Stomach smooth muscle (tissue), 2 donors: Measurements from ENCODE around the gene TRMT2B.

Experiments
- H3K27ac ChIP-seq: one replicate; pipeline ENCODE4 v1.7.0; 2013; ENCODE audit warnings: mild to moderate bottlenecking, low read length, inconsistent platforms
- H3K27me3 ChIP-seq, 2 donors: one replicate each; pipeline ENCODE4 v1.7.0; 2013; ENCODE audit warnings: low read length in 2 of 2; ENCODE audit not compliant: insufficient read depth in 2 of 2, control insufficient read depth in 1 of 2
- H3K36me3 ChIP-seq, 2 donors: one replicate each; pipeline ENCODE4 v1.7.0; 2013; ENCODE audit warnings: low read length in 2 of 2; ENCODE audit not compliant: control insufficient read depth in 2 of 2, insufficient read depth in 2 of 2
- H3K4me1 ChIP-seq: one replicate; pipeline ENCODE4 v1.7.0; 2013; ENCODE audit warnings: low read length; ENCODE audit not compliant: control insufficient read depth, insufficient read depth
- H3K4me3 ChIP-seq, 2 donors: one replicate each; pipeline ENCODE4 v1.7.0; 2013; ENCODE audit warnings: low read length in 2 of 2
- H3K9ac ChIP-seq, 2 donors: one replicate each; pipeline ENCODE4 v1.7.0; 2013; ENCODE audit warnings: low read length in 2 of 2, mild to moderate bottlenecking in 1 of 2
- H3K9me3 ChIP-seq, 2 donors: one replicate each; pipeline ENCODE4 v1.7.0; 2013; ENCODE audit warnings: low read length in 2 of 2; ENCODE audit not compliant: control insufficient read depth in 2 of 2
- donor health status: healthy.
- donor health status: Pancreatic carcinoma.

Gene TRMT2B, protein sequence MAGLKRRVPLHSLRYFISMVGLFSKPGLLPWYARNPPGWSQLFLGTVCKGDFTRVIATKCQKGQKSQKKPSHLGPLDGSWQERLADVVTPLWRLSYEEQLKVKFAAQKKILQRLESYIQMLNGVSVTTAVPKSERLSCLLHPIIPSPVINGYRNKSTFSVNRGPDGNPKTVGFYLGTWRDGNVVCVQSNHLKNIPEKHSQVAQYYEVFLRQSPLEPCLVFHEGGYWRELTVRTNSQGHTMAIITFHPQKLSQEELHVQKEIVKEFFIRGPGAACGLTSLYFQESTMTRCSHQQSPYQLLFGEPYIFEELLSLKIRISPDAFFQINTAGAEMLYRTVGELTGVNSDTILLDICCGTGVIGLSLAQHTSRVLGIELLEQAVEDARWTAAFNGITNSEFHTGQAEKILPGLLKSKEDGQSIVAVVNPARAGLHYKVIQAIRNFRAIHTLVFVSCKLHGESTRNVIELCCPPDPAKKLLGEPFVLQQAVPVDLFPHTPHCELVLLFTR

DNA sequence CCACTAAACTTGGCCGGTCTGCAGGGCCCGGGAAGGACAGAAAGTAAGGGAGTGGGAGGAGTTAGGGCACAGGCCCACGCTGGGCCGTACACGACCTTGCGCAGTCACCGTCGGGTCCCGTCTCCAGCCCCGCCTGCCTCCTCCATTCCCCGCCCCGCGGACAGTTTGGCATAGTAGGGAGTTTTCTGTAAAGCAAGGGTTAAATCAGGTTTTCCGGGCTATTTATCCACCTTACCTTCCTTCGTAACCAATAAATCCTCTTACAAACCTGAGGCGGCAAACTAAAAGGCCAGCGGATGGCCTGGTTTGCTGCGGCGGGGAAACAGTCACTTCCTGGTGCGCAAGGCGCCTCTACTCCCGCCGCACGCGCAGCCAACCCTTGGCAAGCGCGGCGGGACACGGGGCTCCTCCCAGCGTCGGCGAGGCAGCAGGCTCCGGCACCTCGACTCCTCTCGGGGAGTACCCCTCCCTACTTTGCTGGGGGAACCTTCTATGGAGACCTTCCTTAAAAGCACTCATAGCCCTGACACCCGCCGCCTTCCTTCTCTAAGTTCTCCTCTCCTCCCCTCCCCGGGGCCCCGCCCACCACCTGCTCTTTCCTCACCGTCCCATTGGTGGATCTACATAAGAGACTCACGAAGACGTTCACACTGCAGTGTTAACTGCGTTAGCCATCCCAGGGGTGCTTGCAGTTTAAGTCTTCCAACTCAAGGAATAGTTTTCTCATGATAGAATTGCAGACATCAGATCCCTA, at the start of gene TRMT2B:
TSS of gene TRMT2B (minus strand) at position 563 of the 754 bp plus-strand sequence. CDS start 9,822 bp downstream, outside the sequence.
- no peaks in the 10 kb centered on the region for H3K9me3 ChIP-seq
- H3K4me1 ChIP-seq: peaks cover 4% of the 10 kb centered on the region
- H3K9ac ChIP-seq: peak within 1 kb of the TSS; percentile 80 to 86
- H3K4me3 ChIP-seq: peak within 1 kb of the TSS; percentile 80 to 90
- no peaks in the 10 kb centered on the region for H3K36me3 ChIP-seq
- peak within 1 kb of the TSS; percentile 84 for H3K27ac ChIP-seq
- H3K27me3 ChIP-seq: no peaks in the 10 kb centered on the region

DNA sequence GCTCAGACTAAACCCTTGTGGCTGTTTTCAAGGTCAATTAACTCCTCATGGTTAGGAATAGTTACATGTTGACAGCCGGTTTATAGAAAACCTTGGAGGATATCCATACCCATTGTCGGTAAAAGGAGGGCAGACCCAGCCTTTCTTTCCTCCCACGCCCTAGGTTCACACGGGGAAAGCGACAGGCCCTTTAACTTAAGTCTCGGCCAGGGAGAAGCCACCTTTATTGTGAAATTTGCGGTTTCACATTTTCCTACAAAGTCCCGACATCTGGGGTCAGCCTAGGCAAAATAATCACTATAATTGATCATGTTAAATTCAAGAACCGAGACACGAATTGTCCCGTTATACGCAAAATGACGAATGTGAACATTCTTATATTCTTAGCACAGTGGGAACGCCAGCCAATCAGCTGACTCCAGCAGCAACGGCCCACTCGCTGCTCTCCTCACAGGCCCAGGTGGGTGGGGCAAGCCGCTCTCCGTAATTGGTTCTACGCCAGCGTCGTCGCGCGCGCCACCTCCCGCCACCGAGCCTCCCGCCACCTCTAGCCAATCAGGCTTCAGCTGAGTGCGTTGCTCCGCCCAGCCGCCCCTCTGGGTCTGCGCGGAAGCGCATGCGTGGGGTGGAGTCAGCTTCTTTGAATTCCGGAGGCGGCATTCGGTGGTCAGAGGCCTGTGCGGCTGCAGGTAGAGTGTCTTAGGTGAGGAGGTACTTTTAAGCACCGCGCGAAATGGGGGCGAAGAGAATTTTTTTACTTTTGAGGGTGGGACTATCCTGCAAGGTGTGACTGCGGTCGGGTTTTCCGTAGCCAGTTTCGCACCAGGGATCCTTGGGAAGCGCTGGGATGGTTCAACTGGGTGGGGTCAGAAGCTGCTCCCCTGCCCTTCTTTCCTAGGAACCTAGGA, 45.9 kb upstream of the TRMT2B start, which contains the start of gene CENPI:
TSS of gene CENPI (plus strand) at position 659 of the 908 bp plus-strand sequence. CDS start 2,867 bp downstream, outside the sequence.
- Histone ChIP-seq H3K9me3 (no peaks in the 10 kb centered on the region), H3K9ac (peak within 1 kb of the TSS; percentile 73 to 88), H3K4me3 (peak within 1 kb of the TSS; percentile 61 to 70), H3K27ac (peak within 1 kb of the TSS; percentile 85), H3K27me3 (no peaks in the 10 kb centered on the region), H3K36me3 (no peaks in the 10 kb centered on the region), H3K4me1 (no peaks in the 10 kb centered on the region)

DNA sequence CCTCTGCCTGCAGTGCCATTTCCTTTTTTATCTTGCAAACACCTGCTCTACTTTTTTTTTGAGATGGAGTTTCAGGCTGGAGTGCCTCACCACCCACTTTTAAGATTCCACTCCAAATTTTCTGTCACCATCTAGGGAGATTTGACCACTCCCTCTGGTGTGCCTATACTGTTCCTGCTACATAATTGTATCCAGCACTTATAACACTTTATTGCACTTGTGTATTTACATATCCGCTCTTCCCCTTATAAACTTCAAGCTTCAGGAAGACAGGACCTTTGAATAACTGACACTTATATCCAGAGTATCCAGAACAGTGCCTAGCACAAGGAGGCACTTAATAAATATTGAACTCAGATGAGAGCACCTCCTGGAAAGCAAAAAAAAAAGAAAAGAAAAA, 39.9 kb upstream of the TRMT2B start:
- Histone ChIP-seq H3K36me3 (no peaks in the 10 kb centered on the region), H3K9me3 (no peaks in the 10 kb centered on the region), H3K27ac (no peak overlapping the region), H3K4me3 (no peak overlapping the region), H3K4me1 (no peaks in the 10 kb centered on the region), H3K27me3 (no peaks in the 10 kb centered on the region), H3K9ac (no peak overlapping the region)

DNA sequence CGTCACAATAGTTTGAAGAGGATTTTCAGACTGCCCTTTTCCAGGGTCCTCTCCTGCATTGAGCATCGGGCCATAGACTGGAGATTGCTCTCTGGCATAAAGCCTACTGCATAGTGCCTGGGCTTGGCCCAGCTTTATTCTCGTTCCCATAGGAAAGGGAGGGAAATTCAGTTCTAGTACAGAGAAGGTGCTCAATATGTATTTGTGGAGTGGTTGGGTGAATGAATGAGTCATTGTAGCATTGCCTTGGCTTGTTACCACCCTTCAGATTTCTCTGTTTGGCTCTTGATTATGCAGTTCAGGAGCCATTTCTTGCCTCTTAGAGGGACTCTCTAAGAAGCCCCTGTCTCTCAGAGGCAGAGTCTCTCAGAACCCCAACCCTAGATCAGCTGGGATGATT, 29.3 kb upstream of the TRMT2B start:
- Histone ChIP-seq H3K9ac (no peak overlapping the region), H3K27me3 (peaks cover 0 to 8% of the 10 kb centered on the region in 2 donors), H3K9me3 (no peaks in the 10 kb centered on the region), H3K27ac (no peak overlapping the region), H3K36me3 (no peaks in the 10 kb centered on the region), H3K4me1 (no peaks in the 10 kb centered on the region), H3K4me3 (peak overlapping the region; percentile 79 to 89)

DNA sequence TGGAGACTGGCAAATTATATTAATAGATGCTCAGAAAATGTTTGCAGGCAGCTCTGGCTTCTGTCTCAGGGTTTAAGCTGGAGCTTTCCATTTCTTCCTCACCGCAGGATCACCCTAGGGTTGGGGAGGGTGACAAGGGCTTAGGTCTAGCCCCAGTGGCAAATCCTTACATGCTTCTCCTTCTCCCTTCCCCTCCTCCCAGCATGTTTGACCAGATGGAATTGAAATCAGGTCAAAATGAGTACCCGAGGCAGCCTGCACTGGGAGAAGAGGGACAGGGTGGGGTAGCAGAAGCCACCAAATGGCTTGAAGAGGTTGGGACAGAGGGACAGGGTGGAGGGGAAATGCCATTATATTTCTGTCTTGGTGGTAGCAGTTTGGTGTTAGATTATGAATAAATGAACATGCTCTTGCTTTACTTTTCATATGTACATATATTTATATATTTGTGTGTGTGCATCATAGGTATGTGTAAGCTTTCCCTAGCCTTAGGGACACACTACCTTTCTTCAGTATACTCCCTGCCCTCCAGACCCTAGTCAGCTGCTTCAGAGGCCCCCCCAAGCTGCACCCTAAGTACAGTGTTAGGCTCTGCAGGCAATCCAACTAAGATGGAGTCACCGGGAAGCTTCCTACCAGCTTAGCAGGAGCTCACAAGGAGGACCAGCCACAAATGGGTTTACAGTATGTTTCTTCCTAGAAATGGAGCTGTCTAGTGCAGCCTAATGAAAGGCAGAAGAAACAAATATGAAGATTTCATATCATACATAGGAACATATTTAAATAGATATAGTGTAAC, 28.6 kb upstream of the TRMT2B start:
- Histone ChIP-seq H3K9me3 (no peaks in the 10 kb centered on the region), H3K27me3 (peaks cover 0 to 8% of the 10 kb centered on the region in 2 donors), H3K4me1 (no peaks in the 10 kb centered on the region), H3K9ac (peak overlapping the region in 1 of 2 donors; percentile 69), H3K36me3 (no peaks in the 10 kb centered on the region), H3K4me3 (peak overlapping the region; percentile 79 to 89), H3K27ac (peak overlapping the region; percentile 66)

DNA sequence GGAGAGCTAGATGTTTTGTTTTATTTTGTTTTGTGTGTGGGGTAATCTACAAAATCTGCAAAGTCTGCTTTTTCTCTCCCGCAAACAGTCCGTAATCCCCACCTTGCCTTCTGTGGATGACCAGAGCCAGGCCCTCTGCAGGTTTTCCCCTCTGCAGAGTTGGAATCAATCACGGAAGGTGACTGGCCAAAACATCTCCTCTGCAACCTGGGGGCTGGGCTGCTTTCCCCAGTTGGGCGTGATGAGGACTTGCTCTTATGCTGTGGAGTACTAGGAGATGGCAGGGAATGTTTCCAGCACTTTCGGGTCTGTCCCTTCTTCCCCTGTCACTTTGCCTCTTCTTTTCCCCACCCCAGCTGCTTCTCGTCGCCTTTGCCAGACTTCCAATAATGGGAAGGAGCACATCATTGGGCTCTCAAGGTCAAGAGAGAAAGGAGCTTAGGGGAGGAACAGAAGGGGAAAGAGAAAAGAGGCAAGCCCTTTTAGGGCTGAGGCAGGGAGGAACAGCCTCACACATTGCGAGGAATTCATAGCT, 27.9 kb upstream of the TRMT2B start:
- H3K36me3 ChIP-seq: no peaks in the 10 kb centered on the region
- H3K9ac ChIP-seq: peak overlapping the region; percentile 68 to 69
- H3K27ac ChIP-seq: peak overlapping the region; percentile 66
- H3K4me1 ChIP-seq: no peaks in the 10 kb centered on the region
- H3K4me3 ChIP-seq: peak overlapping the region; percentile 79 to 89
- H3K27me3 ChIP-seq: peaks cover 0 to 8% of the 10 kb centered on the region in 2 donors
- no peaks in the 10 kb centered on the region for H3K9me3 ChIP-seq

DNA sequence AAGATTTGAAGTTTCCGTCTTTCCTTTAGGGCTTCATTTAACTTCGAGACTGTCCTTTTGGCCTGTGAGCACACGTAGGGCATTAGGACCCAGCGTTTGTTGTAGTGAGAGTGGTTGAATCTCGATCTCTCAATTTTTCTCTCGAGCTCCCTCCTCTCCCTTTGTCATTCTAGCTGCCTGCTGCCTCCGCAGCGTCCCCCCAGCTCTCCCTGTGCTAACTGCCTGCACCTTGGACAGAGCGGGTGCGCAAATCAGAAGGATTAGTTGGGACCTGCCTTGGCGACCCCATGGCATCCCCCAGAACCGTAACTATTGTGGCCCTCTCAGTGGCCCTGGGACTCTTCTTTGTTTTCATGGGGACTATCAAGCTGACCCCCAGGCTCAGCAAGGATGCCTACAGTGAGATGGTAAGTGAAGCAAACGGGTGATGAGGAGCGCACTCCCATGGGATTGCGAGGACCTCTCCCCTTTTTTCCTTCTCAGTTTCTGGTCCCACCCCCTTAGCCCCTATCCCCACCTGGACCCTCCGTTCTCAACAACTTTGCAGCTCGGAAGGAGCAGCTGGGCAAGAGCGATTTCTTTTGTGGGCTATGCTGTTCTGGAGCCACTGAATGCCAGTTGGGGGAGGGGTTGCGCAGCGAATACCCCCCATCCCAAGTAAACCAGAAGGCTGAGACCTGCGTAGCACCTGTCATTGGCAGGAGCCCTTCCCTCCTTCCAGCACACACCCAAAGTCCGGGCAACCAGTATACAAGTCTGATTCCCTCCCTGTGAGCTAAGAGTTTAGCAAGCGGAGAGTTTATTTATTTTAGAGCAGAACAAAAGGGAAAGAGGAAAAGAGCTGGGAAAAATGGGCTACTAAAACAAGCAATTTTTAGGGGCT, 27.0 kb upstream of the TRMT2B start, which contains the start of gene TMEM35A:
TSS of gene TMEM35A (plus strand) at position 164 of the 883 bp plus-strand sequence. CDS start at position 288, 124 bp downstream.
- H3K36me3 ChIP-seq: no peaks in the 10 kb centered on the region
- H3K27ac ChIP-seq: peak within 1 kb of the TSS; percentile 66
- H3K9me3 ChIP-seq: no peaks in the 10 kb centered on the region
- peak within 1 kb of the TSS; percentile 68 to 69 for H3K9ac ChIP-seq
- peaks cover 0 to 8% of the 10 kb centered on the region in 2 donors for H3K27me3 ChIP-seq
- no peaks in the 10 kb centered on the region for H3K4me1 ChIP-seq
- H3K4me3 ChIP-seq: peak within 1 kb of the TSS; percentile 79 to 89

DNA sequence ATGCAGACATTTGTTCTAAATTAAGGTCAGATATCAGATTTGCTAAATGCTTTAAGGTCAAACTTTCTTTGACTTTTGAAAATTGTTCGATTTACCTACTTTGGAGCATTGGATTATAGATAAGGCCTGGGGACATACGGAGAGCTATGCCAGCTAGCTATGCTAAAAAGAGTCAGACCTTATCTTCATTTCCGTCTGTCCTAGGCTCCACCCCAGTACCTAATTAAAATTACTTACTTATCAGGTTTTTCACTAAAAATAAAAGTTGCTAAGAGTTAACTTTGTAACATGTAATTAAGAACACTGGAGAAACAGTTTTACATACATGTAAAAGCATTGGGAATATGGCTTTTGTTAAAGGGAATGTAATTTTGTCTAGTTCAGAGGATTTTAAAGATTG, 19.7 kb upstream of the TRMT2B start:
- Histone ChIP-seq H3K36me3 (no peaks in the 10 kb centered on the region), H3K9ac (no peak overlapping the region), H3K4me3 (no peak overlapping the region), H3K27me3 (no peaks in the 10 kb centered on the region), H3K27ac (no peak overlapping the region), H3K9me3 (no peaks in the 10 kb centered on the region), H3K4me1 (no peaks in the 10 kb centered on the region)

DNA sequence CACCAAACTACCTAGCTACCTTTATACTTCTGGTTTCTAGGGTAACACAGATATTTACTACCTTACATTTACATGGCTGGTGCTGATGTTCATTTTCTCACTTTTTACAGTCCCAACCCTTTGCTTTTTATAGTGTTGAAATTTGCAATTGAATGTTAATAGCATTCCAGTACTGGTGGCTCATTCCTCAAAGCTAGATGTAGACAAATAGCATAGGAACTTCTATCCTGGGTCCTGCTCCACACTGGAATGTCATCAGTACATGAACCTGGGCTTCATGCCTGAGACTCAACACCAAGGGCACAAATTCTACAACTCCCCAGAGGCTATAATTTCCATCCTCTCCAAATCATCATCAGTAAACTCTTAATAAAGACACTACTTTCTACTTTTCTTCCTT, 10.3 kb upstream of the TRMT2B start:
- Histone ChIP-seq H3K36me3 (no peaks in the 10 kb centered on the region), H3K9ac (no peak overlapping the region), H3K4me1 (no peaks in the 10 kb centered on the region), H3K27me3 (peaks cover 0 to 8% of the 10 kb centered on the region in 2 donors), H3K27ac (no peak overlapping the region), H3K4me3 (no peak overlapping the region), H3K9me3 (no peaks in the 10 kb centered on the region)
